NOMO-1 (cell line): ENCODE measurements around the gene ASXL3.

Source experiments
- DNase-seq, 2 experiments: peaks; one replicate each; lab custom pipeline; 2025; ENCODE audit not compliant: unreplicated experiment in 2 of 2; lab: John Stamatoyannopoulos, UW

Gene ASXL3

DNA sequence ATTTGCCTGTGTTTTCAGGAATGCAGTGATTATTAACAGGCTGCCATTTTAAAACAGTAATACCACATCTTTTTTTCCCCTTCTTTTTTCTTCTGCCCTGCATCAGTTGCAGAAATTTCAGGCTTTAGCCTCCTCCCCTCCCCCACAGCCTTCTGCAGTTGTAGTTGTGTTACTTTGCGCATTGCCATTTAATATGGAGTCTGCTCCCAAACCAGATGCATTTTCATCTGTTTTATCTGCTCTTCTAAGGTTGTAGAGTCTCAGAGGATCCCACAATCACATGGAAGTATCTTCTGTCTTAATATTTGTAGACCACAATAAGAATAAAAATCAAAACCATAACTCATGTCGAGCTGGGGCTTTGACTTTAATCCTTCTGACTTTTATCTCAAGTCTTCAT lies 3.8 kb downstream of the ASXL3 start:
- DNase-seq = no peak

DNA sequence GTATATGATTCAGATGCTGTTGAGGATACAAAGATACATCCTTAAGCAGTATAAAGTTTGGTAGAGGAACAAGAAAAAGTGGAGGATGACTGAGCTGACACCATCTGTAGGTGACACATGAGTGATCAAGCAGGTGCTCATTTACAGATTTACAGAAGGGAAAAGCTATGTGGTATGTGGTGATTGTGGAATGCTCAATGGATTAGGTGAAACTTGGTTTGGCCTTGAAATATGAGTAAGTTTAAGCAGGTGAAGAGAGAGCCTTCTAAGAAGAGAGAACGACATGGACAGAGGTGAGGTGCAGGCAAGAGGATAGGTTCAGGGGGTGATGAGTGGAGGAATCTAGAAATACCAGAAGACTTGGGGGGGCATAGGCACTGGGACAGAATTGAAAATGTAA lies 5.9 kb downstream of the ASXL3 start:
- no peak for DNase-seq

DNA sequence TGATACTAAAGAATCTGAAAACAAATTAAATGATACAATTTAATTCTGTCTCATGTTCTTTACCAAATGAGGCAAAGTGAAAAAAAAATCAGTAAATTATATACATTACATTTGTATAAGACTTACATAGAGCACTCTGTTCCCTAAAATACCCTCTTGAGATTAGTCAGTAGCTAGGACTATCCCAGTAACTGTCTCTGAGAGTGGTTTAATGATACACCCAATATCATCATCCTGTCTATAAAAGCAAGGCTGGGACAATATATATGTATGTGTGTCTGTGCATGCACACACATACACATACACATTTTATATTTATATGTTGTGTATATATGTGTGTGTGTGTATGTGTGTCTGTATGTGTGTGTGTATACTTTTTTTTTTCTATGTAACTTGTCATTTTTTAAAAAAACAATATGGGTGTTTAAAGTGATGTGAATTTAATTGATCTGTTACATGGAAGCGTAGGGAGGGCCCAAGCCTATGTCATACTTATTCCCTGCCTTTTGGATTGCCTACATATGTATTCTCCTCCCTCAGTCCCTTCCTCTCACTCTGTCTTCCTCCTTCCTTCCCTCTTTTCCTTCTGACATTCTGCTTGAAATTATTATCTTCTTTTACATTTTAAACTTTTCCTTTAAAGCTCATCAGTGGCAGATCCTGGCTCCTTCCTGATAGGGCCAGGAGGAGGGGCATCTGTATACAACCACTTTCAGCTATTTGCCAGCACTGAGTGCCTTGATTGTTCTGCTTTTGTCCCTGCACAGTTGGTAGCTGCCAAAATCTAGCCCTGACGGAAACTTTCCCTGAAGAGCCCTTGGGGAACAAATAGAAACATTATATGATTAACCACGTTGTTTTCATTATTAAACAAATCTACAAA lies 6.8 kb downstream of the ASXL3 start:
- DNase-seq = no peak

DNA sequence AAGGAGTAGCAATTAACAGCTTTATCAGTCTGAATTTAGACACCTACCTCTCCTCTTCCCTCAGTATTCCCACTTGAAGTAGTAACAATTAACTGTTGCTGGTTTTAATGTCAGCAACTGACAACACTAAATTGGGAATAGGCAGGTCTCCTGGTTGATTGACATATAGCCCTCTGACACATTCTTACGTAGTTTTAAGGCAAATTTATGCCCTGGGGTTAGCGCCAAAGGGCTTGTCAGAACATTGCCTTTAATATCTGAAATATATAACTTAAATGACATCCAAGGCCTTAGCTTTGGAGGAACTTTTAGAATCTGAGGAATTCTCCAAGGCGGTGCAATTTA lies 7.4 kb downstream of the ASXL3 start:
- no peak for DNase-seq

DNA sequence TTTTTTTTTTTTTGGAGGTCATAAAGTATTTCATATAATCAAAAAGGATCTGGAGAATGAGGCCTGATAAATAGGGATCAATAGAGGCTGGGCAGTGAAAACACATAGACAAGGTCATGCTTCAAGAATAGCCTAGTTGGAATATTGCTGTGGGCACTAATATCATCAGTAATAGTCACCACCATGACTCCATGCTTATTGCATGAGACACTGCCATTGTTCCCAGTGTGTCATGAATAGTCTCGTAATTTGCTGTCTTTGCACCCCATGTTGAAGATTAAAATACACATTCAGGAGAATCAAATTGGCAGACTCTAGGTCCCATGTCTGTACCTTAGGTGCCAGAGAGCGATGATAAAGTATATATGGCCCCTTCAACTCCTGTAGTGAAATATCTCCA lies 10.3 kb downstream of the ASXL3 start:
- no peak for DNase-seq

DNA sequence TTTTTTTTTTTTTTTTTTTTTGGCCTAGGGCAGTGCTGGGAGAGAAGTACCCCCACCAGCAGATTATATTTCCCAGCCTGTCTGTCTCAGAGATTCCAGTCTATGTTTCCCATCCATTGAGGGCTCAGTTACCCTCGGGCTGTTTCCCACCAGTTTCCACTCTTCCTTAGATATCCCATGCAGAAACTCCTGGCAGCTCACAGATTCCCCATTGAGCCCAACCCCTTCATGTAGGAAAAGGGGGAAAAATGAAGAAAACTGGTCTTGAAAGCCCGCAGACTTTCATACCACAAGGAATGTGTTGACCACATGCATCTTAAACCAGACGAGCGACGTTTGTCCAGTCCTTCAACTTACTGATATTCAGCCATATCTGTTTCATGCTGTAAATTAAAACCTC lies 15.2 kb downstream of the ASXL3 start:
- no peak for DNase-seq

DNA sequence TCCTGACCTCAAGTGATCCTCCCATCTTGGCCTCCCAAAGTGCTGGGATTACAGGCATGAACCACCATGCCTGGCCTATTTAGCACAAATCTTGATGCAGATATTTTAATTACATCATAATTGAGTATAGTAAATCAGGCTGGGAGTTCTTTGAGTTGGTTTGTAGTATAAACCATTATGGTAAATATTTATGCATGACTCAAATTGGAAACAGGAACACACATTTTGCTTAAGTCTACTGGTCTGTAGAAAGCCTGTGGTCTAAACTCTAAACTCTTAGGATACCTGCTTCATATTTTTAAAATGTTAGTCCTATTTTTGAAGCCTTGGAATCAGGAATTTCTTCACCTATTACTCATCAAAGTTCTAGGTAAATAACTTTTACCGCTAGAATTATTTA lies 16.8 kb downstream of the ASXL3 start:
- no peak for DNase-seq

DNA sequence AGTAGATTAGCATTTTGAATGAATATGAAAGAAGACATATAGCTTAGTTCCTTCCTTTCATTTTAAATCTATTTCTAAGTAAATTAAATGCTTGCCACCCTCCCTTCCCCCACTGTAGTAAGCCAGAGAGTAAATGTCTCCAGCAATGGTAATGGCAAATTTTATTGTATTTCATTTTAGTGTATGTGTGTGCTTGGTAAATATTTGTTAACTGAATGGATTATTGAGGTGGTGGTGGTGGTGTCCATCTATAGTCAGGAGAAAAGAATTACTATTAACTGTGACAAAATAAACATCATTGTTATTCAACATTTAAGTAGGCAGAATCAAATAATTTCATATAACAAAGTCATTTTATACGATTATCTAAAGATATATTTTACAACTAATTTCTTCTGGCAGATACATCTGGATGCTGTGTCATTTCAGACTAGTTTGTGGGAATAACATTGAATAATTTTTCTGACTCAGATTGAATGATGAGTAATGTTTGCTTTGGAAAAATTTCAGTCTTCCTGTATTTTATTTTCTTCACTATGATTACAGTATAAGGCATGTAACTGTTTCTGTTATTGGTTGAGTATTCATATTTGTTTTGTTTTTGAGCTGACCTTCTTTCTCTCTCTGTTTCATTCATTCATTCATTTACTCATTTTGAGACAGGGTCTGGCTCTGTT lies 18.3 kb downstream of the ASXL3 start:
- no peak for DNase-seq

DNA sequence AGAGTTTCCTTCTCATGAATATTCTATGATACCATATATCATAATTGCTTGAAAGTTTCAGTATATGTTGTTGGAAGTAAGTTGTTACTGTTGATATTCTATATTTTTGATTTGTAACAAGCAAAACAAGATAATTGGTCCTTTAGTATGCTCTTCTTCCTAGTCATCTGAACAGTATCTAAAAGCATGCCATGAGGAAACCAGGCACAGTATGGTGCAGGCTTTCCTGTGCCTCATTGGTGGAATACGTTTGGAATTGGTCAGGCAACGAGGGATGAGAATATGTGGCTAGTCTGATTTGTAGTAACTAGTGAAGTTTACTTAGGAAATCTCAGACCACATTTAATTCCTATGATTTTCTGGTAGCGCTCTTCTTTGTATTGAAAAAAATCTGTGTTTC lies 22.8 kb downstream of the ASXL3 start:
- DNase-seq = no peak

DNA sequence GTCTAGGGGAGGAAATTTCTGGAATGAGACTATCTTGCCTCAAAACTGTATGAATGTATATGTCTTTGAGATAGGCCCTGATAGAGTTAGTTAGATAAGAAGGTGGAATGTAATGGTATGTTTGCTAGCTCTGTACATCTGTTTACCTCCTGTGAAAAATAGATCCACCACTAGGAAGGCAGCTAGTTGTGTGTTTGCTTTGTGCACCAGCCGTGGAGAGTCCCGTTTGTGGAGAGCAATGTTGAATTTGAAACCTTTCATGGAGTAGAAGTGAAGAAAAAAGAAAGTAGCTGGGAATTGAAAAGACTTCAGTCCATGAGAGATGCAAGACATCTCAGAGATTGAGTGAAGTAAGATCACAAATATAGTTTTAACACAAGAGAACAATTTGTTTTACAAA lies 25.4 kb downstream of the ASXL3 start:
- DNase-seq = no peak

DNA sequence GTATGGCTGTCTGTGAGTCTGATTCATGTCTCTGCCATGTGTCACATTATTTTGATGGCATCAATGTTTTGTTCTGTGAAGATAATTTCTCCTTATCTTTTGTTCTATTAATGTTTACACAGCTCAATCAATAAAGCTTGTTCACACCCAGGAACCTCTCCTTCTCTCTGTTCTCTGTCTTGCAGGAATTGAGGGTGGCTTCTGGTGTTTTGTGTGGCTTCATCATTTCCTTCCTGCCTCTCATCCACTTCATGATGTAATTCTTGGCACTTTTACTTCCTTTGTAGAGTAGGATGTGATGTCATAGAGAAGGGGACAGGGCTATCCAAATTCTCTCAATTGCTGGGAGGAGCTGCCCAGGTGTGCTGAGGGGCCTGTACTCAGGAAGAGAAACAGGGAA lies 27.2 kb downstream of the ASXL3 start:
- no peak for DNase-seq

DNA sequence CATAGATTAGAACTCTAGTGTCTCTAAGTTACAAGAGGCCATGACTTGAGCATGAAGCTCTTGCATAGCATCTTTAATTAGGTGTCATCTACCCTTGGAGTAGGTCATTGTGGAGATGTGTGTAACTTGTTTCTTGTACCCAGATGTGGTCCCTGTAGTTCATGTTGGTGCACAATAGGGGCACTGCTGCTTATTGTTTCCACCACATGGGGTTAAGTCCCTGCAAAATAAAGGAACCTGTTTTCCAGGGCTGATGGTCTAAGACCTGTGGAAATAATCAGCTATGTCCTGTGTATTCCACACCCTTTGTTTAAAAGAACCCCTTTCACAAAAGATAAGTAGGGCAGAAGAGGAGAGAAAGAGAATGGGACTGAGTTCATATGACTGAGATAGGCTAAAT lies 28.6 kb downstream of the ASXL3 start:
- no peak for DNase-seq

DNA sequence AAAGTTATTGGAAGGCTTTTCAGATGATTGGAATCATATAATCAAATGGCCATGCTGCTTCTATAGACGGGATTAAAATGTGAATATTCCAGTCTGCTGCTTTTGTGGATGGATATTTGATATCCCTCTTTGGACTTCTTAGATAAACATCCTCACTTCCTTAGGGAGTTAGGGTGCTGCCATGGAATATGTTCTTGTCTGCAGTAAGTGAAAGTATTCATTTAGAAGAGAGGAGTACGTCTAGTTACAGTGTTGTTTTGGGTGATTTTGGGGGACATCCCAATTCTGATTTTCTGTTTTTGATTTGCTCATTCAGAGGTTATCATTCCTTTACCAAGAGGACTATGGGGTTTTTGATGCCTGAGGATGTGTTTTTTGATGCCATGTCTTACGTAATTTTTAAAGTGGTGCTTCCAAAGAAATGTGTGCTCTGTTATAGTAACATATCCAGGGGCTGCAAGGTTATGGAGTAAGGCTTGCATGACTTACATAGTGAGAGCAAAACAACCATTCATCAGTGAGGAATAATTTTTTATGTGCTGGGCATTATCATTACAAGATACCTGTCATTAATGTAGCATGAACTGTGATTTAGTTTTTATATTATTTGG lies 33.6 kb downstream of the ASXL3 start:
- no peak for DNase-seq

DNA sequence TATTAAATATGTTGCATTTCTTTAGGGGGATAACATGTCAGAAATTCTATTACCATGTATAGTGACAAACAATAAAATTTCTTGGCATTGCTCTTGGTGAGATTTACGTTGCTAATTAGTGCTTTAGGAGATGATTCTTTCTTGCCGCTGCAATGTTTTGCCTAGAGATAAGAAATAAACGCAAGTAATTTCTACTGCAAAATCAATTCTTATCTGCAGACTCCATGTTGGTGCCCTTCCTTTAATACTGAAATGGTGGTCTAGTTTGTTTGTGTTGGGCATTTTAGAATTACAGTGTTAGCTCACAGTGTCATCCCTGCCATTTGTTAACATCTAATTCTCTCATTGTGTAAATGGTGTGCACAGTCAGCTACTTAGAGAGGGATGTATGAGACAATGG lies 34.6 kb downstream of the ASXL3 start:
- DNase-seq = no peak

DNA sequence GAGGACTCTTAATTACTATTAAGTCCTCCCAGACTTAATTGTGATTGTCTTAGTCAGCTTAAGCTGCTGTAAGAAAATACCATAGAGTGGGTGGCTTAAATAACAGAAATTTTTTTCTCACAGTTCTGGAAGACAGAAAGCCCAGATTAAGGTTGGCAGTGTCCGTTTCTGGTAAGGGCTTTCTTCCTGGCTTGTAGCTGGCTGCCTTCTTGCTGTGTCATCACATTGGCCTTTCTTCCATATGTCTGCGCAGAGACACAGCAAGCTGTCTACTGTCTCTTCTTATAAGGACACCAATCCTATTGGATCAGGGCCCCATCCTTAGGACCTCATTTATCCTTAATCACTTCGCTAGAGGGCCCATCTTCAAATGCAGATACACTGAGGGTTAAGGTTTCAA lies 38.5 kb downstream of the ASXL3 start:
- DNase-seq = no peak

DNA sequence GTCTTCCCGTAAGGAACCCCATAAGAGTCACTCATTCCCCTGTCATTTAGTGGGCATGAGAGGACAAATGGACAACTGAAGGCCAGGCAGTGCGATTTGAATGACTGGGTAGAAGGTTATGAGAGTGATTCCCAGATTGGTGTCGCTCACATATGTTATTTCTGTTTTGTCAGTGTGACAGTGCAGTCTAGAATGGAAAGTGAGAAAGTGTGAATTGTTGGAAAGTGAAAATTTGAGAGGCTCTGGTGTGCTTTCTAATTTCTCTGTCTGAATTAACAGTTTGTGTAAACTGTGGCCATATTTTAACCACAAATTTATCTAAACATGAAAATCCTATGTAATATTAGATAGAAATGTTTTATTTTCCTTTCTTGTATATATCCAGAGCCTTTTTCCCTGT lies 49.1 kb downstream of the ASXL3 start:
- DNase-seq = no peak

DNA sequence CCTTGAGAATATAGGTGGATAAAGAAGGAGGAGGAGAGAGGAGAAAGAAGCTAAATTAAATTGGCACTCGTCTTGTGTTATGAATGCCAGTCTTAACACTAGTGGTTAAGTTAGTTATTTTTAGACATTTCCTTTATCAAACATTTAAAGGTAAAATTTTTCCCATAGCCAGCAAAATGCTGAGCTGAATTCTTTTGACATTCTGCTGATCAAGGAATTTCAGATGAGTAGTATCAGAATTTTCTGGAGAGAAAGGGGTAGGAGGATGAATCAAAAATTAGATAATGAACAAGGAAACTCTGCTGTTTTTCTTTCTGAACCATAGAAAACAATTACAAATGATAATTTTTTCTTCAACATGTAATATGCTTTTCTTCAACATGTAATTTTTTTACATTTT lies 52.5 kb downstream of the ASXL3 start:
- DNase-seq = no peak

DNA sequence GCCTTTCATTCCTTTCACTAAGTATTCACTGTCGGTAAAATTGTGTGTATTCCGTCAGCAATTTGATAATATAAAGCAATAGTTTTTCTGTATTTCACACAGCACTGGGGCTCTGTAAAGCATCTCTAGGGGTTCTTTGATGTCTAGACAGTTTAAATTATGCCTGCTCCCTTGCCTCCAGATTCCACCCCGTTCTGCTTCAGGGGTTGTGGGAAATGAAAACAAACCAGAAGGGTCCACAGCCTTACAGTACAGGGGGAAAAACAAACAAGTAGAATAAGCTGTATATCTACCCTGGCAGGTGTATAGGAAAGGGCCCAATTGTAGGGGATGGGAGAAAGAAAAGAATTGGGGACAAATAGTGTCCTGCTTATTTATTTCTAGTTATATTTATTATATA lies 63.1 kb downstream of the ASXL3 start:
- no peak for DNase-seq

DNA sequence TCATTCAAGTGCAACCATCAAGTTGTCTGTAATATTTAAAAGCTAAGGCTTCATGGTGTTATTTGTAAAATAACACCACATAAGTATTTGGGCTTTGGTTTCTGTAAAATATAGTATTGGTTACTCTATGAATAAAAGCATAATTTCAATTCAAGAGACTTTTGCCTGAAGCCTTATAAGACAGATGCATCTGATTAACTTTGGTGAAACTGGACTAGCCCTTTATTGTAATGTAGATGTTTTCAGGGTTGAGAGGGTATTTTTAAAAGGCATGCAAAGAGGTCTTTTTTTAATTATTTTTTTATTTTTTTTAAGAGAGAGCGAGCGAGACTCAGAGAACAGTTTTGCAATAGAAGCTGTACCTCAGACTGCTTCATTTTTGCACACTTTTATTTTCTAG lies 66.5 kb downstream of the ASXL3 start:
- no peak for DNase-seq

DNA sequence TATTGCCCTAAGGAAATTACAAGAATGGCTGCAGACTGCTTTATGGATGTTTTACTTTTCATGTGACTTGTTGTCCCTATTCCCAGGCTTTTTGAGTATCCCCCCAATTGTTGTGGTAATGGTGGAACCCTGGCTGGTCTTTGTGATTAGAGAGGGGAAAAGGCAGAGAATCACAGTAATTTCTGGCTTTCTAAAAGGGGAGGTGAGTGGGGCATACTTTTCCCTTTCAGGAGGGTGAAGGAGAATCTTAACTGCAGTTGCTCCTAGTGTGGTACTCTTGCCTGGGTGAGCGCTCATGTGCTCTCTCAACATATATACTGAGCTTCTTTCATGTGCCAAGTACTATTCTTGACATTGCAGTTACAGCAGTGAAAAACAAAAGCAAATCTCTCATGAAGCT lies 69.3 kb downstream of the ASXL3 start:
- no peak for DNase-seq

DNA sequence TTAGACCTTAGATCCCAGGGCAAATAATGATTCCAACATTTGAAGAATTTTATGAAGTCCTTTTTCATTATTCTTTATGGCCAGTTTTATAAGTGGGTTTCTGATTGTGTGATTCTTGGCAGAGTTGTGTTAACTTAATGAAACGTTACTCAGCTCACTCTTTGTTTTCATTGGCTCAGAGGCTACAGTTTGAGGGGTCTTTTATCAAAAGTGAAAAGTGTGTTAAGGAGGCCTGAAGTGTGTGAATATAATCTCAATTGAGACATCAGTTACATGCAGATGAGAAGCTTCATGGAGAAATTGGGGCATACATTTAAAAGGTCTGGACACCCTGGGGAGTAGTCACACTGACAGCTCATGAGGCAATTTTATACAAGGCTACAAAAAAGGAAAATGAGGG lies 74.6 kb downstream of the ASXL3 start:
- no peak for DNase-seq

DNA sequence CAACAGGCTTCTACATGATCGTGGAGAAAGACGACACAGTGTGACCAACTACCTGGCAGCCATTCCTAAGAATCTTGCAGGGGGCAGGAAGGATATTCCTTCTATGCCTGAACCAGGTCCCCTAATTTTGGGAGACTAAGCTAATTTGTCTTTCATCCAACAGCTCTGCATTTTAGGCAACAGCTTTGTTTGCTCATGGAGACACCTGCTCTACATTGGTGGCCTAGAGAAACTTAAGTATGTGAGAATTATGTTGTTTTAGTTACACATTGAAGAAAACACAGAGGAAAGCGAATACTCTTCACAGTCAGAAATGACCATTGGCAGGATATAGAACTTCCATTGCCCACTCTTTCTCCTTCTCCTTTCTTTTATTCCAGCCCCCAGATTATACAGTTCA lies 75.2 kb downstream of the ASXL3 start:
- no peak for DNase-seq
